Activated CD8-positive, alpha-beta T cell treated with anti-CD3 and anti-CD28 coated beads for 36 hours (primary cell): ENCODE measurements around the gene UBE2J2. TPM values are rescaled to one million over a fixed set of nuclear protein-coding genes. Genes with fewer than 3 reads are reported as not detected.

Experiments
- ATAC-seq: fragments of 200-7000 bp; cut with Tn5 transposase; one replicate; pipeline ENCODE4 v1.10.0; 2021; ENCODE audit warnings: mild to moderate bottlenecking, moderate library complexity
- CTCF ChIA-PET: fragments of 350-600 bp; sonication (Branson Sonifier 250); formaldehyde crosslinking; loops from one replicate; lab custom pipeline; 2021; ENCODE audit warnings: antibody characterized with exemption; lab: Charles Lee
- POLR2A ChIA-PET: fragments of 350-600 bp; sonication (Branson Sonifier 250); formaldehyde crosslinking; loops from one replicate; lab custom pipeline; 2021; ENCODE audit warnings: antibody characterized with exemption; lab: Charles Lee
- DNase-seq: peaks from one replicate; pipeline ENCODE4 v3.0.0-alpha.2; 2020
- H3K27ac Mint-ChIP-seq: one replicate; pipeline ENCODE4 v1.8.0; 2021; ENCODE audit warnings: mild to moderate bottlenecking, mixed read lengths
- H3K27me3 Mint-ChIP-seq: one replicate; pipeline ENCODE4 v1.8.0; 2021; ENCODE audit warnings: mixed read lengths
- H3K36me3 Mint-ChIP-seq: one replicate; pipeline ENCODE4 v1.8.0; 2021; ENCODE audit warnings: low read depth, mixed read lengths
- H3K4me1 Mint-ChIP-seq: one replicate; pipeline ENCODE4 v1.8.0; 2021; ENCODE audit warnings: low read depth, mixed read lengths
- H3K4me3 Mint-ChIP-seq: one replicate; pipeline ENCODE4 v1.8.0; 2021; ENCODE audit warnings: mild to moderate bottlenecking, moderate library complexity, mixed read lengths
- H3K9me3 Mint-ChIP-seq: one replicate; pipeline ENCODE4 v1.8.0; 2021; ENCODE audit warnings: mixed read lengths
- CTCF ChIP-seq: fragments of 200-600 bp; IDR thresholded peaks from one replicate; pipeline ENCODE4 v1.8.0; 2022; ENCODE audit warnings: antibody characterized with exemption, mild to moderate bottlenecking
- intact Hi-C: fragments of 100-400 bp; cut with micrococcal nuclease; formaldehyde crosslinking; loops from one replicate; pipeline ENCODE4 v1.10.0; 2022
- total RNA-seq, 2 experiments: library from RNA; stranded (reverse); gene quantifications; one replicate each; pipeline ENCODE4 v1.2.3, GENCODE V29; 2021

UBE2J2 gene
- total RNA-seq, 2 experiments from 2014 or later: 52.3 to 59.2 TPM

GRCh38 chr1:1228596-1229321, 44.9 kb downstream of the UBE2J2 start:
- no peak for ATAC-seq
- Mint-ChIP-seq H3K4me1 (peaks cover 28% of the 10 kb centered on the region), H3K36me3 (peaks cover 36% of the 10 kb centered on the region), H3K27me3 (no peaks in the 10 kb centered on the region), H3K9me3 (no peaks in the 10 kb centered on the region), H3K4me3 (no peak overlapping the region), H3K27ac (no peak overlapping the region)
- DNase-seq: no peak
- TF ChIP-seq CTCF: no peak
- ChIA-PET POLR2A (interaction anchor here (1.4 to 7.9 kb wide), 3 partner anchors 13 to 107 kb away, joined by 3 to 64 read pairs (median 5); partner anchors contain the start of gene TNFRSF4), CTCF (interaction anchor here (1.0 to 2.7 kb wide), 3 partner anchors 107 to 210 kb away, joined by 3 to 9 read pairs (median 3); no protein-coding TSS in a partner anchor)
- intact Hi-C loops: no loop called here

GRCh38 chr1:1228187-1228586, 45.5 kb downstream of the UBE2J2 start:
- Mint-ChIP-seq H3K9me3 (no peaks in the 10 kb centered on the region), H3K27me3 (no peaks in the 10 kb centered on the region), H3K36me3 (peaks cover 33% of the 10 kb centered on the region), H3K27ac (no peak overlapping the region), H3K4me1 (peaks cover 23% of the 10 kb centered on the region), H3K4me3 (no peak overlapping the region)
- ATAC-seq (no peak), DNase-seq (no peak)
- CTCF ChIA-PET: interaction anchor here (2.7 kb wide), 1 partner anchor 106 kb away, joined by 9 read pairs; no protein-coding TSS in a partner anchor
- no peak for TF ChIP-seq CTCF
- intact Hi-C loops: no loop called here
- POLR2A ChIA-PET: interaction anchor here (1.4 to 7.9 kb wide), 2 partner anchors 13 to 23 kb away, joined by 3 to 64 read pairs; partner anchors contain the start of gene TNFRSF4

GRCh38 chr1:1227386-1227785, 46.3 kb downstream of the UBE2J2 start:
- peaks cover 23% of the 10 kb centered on the region for H3K4me1 Mint-ChIP-seq
- ATAC-seq (no peak), DNase-seq (no peak)
- peaks cover 40% of the 10 kb centered on the region for H3K36me3 Mint-ChIP-seq
- TF ChIP-seq CTCF: no peak
- H3K4me3 Mint-ChIP-seq: no peak overlapping the region
- no peaks in the 10 kb centered on the region for H3K9me3 Mint-ChIP-seq
- intact Hi-C loops: no loop called here
- H3K27me3 Mint-ChIP-seq: no peaks in the 10 kb centered on the region
- CTCF ChIA-PET: no interaction called here
- POLR2A ChIA-PET: interaction anchor here (1.0 to 7.9 kb wide), 3 partner anchors 12 to 23 kb away, joined by 3 to 64 read pairs (median 3); partner anchors contain the start of genes C1QTNF12 and TNFRSF4
- no peak overlapping the region for H3K27ac Mint-ChIP-seq

GRCh38 chr1:1226566-1227362, 46.9 kb downstream of the UBE2J2 start:
- ChIA-PET POLR2A (interaction anchor here (1.0 to 7.9 kb wide), 2 partner anchors 11 to 20 kb away, joined by 3 to 64 read pairs; partner anchors contain the start of genes C1QTNF12 and TNFRSF4), CTCF (interaction anchor here (0.9 kb wide), 1 partner anchor 106 kb away, joined by 3 read pairs; no protein-coding TSS in a partner anchor)
- peaks cover 23% of the 10 kb centered on the region for H3K4me1 Mint-ChIP-seq
- no peaks in the 10 kb centered on the region for H3K27me3 Mint-ChIP-seq
- DNase-seq: no peak
- no peaks in the 10 kb centered on the region for H3K9me3 Mint-ChIP-seq
- intact Hi-C loops: no loop called here
- H3K4me3 Mint-ChIP-seq: no peak overlapping the region
- peaks cover 42% of the 10 kb centered on the region for H3K36me3 Mint-ChIP-seq
- TF ChIP-seq CTCF: no peak
- no peak overlapping the region for H3K27ac Mint-ChIP-seq
- ATAC-seq: no peak
